GM18870 (cell line): ENCODE measurements around the gene MT3.

ENCODE experiments used
- ATAC-seq: cut with Tn5 transposase; IDR thresholded peaks from one replicate; pipeline ENCODE4 v1.9.1; 2021; ENCODE audit warnings: moderate library complexity; ENCODE audit not compliant: unreplicated experiment

MT3 gene

DNA sequence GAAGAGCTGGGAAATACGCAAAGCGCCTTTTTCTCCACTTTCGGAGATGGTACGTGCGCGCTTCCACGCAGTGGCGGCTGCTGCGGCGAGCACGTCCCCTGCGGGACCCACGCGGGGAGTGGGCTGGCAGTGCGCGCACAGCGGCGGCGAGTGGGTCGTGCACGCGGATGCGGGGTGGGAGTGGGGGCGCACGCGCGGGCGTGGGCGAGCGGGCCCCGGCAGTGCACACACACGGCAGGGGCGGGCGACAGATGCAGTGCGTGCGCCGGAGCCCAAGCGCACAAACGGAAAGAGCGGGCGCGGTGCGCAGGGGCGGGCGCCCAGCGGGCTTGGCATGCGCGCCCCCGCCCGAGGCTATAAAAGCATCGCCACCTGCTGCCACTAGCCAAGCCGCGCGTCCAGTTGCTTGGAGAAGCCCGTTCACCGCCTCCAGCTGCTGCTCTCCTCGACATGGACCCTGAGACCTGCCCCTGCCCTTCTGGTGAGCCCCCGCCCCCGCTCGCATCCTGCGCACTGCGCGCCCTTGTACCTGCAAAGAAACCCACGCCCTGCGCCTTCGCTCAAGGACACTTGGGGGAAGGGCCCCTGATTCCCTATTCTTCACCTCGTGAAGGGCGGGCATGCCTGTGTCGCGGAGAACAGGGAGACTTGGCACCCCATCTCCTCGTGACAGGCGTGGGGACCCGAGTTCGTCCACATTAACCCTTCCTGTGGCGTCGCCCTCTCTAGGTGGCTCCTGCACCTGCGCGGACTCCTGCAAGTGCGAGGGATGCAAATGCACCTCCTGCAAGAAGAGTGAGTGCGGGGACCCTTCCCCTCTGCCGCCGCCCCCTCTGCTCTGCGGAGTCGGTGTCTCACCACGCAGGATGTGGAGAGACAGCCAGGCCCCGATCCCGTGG is at the start of gene MT3:
Gene MT3 (plus strand): TSS at position 388 of the 899 bp plus-strand sequence. CDS start 63 bp downstream, at position 451.
- no peak for ATAC-seq

DNA sequence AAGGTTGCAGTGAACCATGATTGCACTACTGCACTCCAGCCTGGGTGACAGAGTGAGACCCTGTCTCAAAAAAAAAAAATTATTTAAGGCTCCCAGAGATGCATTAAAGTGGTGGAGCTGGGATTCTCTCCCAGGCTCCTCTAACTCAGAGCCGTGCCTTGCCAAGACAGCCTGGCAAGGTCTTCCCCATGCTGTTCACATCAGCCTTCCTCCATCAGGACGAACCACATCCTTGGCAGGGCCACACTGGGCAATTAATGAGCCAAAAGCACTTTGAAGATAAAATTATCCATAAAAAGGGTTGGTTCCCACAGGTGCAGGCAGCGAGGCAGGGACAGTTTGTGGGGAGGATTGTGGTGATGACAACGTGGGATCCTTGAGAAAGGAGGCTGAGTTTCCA is 49.7 kb upstream of the MT3 start:
- no peak for ATAC-seq

- no peak for ATAC-seq
Measured at GRCh38 chr16:56542039-56542438, 47.3 kb upstream of the MT3 start.

DNA sequence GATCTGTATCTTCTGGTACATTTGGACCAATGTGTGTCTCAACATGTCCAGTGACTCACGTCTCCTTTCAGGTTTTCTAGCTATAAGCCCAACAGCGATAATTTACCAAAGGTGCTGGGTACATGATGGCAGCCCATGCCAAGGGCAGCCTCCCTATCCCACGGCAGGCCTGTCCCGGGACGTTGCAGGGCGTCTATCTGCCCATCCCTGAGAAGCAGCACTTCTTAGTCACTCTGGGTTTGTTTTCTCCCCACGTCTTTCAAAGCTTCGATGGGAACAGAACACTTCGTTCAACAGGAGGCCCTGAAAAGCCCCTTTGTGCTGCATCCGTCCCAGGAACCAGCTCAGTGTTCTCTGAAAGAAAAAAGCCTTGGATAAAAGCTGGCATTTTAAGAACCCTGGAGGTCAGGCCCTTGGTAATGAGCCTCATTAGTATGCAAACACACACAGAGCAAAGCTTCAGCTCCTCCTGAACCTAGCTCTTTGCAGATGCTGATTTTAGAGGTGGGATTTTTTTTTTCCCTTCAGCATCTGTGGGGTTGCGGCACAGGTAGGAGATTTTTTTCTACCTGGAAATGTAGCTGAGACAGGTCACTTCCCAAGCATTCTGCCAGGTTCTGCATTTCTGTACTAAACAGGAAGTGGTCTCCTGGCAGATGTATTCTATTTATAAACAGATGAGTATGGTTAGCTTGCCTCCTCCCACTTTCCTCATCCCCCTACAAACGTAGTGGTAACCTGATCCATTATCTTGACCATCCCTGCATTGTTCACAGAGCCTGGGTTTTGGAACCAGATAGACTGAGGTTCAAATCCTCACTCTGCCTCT is 42.0 kb upstream of the MT3 start:
- no peak for ATAC-seq

- no peak for ATAC-seq
Measured at GRCh38 chr16:56547949-56548567, 41.3 kb upstream of the MT3 start.

DNA sequence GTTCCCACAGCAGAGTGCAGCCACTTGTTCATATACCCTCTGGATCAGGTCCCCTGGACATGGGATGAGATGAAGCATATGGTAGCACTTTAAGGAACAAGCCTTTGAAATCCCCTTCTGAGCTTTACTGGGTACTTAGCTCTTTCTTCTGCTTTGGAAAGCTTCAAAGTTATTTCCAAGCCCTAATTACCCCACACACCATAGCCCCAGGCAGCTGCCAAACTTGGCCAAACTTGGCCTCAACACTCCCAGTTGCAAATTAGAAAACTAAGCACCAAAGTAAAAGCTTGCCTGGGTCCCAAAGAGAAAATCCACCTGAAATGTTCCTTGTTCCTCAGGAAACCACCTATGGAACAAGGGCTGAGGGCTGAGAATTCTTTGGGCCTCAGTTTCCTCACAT is 40.2 kb upstream of the MT3 start:
- ATAC-seq, result no peak

DNA sequence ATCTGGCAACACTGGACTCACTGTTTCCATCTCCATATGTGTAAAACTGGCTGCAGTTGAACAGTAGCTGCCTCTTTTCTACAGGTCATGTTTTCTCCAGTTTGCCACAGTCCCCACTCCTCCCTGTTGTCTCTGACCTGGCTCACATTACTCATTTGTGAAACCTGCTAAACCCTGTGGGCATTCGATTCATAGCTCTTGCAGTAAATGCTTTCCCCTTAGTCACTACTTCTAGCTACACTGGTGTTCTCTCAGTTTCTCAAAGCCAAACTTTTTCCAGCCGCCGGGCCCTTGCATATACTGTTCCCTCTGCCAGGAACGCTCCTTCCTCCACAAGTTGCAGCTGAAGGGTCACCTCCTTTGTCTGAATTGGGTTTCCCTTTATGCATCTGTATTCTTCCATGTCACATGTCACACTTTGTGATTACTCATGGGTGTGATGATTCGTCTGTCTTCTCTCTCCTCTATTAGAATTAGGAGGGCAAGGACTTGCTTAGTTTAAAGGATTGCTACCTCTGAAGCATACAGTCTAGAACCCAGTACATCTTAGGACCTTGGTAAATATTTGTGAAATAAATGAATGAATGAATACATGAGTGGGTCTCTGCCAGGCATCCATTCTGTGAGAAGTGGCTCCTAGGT is 39.5 kb upstream of the MT3 start:
- no peak for ATAC-seq

DNA sequence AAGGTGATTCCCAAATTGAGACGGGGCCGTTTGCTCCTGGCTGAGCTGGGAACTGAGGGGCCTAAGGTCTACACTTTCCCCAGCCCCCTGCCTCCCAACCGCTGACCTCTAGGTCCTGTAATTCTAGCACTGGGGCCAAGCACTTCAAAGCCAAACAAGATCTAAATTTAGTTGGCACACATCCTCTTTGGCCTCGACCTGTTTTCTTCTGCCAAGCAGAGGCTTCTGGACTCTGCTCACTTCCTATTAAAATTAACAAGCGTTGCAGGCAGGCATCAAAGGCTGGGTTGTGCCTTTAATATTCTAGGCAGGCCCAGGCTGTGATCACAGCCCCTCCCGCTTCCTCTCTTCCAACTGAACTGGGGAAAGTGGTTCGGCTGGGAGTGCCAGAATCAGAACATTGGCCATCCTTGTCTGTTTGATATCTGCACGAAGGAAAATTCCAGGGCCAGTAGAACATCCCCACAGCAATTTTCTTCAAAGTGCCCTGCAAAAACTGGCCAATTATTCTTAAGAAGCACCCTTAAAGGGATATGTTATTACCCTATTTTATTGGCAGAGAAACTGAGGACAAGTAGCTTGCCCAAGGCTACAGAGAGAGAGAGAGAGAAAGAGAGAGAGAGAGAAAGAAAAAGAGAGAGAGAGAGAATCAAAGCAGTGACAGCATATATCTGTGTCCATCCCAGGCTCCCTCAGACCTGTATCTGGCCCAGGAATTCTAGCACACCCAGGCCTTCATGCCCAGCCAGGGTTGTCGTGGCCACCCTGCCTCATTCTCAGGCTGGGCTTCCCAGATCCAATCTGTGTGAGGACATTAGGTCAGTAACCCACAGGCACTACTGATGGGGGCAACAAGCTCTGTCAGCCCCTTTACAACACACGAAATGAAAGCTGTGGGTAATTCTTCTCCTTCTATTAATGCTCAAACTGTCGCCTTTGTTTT is 37.3 kb upstream of the MT3 start:
- no peak for ATAC-seq

DNA sequence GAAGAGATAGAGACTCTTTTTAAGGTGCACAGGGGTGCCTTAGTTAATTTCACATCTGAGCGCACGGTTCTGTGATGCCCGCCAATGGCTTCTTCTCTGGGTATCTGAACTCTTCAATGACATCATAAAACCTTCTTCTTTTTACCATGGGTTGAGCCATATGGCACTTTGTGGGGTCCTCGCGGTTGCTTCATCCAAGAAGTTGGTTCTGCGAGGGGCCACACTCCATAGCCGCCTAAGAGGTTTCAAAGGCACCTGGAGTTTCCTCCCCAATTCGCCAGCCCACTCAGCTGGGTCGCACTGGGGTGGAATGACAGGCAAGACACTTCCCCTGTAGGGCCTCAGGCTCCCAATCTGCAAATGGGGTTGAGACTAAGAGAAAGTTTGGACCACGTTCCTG is 34.9 kb upstream of the MT3 start:
- ATAC-seq, result no peak

- no peak for ATAC-seq
Measured at GRCh38 chr16:56558024-56558747, 31.1 kb upstream of the MT3 start.

DNA sequence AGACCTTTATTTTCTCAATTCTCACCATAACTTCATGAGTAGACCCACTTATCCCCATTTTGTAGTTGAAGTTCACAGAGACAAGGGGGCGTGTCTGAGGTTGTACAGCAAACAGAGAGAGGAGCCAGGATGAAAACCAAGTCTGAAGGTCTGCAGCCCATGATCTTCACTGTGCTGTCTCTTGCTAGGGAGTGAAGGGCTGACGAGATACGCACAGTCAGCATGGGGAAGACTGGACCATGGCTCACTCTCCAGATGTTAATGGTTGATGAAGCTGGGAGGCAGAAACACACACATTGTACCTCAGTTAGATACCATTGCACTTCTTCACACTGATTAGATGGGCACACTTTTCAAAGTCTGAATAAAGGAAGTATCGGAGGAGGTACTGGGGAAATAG is 30.2 kb upstream of the MT3 start:
- no peak for ATAC-seq

- no peak for ATAC-seq
Measured at GRCh38 chr16:56560447-56560846, 28.9 kb upstream of the MT3 start.

- ATAC-seq, result no peak
Measured at GRCh38 chr16:56561126-56561525, 28.2 kb upstream of the MT3 start.

- no peak for ATAC-seq
Measured at GRCh38 chr16:56564793-56565477, 24.4 kb upstream of the MT3 start, which contains the start of gene MT4. TSS of gene MT4 (plus strand) at chr16:56565073. CDS start at chr16:56565129, 56 bp downstream.

- ATAC-seq, result no peak
Measured at GRCh38 chr16:56569971-56570370, 19.4 kb upstream of the MT3 start.

DNA sequence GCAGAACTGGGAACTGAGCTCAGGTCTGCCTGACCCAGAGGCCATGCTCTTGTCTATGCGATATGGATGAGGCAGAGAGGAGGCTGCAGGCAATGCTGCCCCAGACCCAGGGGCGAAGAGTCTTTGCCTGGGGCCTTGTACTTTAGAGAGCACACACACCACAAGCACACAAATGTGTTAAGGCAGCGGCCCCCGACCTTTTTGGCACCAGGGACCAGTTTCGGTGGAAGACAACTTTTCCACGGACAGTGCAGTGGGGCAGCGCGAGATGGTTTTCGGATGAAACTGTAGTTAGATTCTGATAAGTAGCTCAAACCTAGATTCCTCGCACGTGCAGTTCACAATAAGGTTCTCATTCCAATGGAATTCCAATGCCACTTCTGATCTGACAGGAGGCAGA is 17.8 kb upstream of the MT3 start:
- ATAC-seq, result no peak

- no peak for ATAC-seq
Measured at GRCh38 chr16:56574625-56575024, 14.7 kb upstream of the MT3 start.

- peak; percentile 57 for ATAC-seq
Measured at GRCh38 chr16:56576585-56577299, 12.6 kb upstream of the MT3 start.
